Naive thymus-derived CD4-positive, alpha-beta T cell (primary cell): ENCODE measurements around the gene XRN1. TPM values are rescaled to one million over a fixed set of nuclear protein-coding genes. Genes with fewer than 3 reads are reported as not detected.
A peak's percentile ranks its signal among the peaks of the same experiment; 100 is the strongest.
"Not testable (repeated sequence)": the region's sequence is repeated elsewhere in the genome, so short reads cannot be mapped to it uniquely, and the experiment has no call there.

Experiments
- ATAC-seq: fragments of 150-1000 bp; cut with Tn5 transposase; 2 replicates; pipeline ENCODE4 v1.10.0; 2021; ENCODE audit warnings: mild to moderate bottlenecking, moderate library complexity
- CTCF ChIA-PET: fragments of 350-600 bp; sonication (Branson Sonifier 250); formaldehyde crosslinking; loops from one replicate; lab custom pipeline; 2021; ENCODE audit warnings: antibody characterized with exemption; lab: Charles Lee
- POLR2A ChIA-PET: fragments of 350-600 bp; sonication (Branson Sonifier 250); formaldehyde crosslinking; loops from one replicate; lab custom pipeline; 2021; ENCODE audit warnings: antibody characterized with exemption, inconsistent platforms; lab: Charles Lee
- DNase-seq, 9 donors: peaks; one replicate each; pipeline versions ENCODE4 v3.0.0 to v3.0.0-alpha.2; 2020 to 2022; ENCODE audit warnings: mixed read lengths in 1 of 9
- H3K27ac ChIP-seq: one replicate; pipeline ENCODE4 v1.7.0; 2013; ENCODE audit warnings: mild to moderate bottlenecking, low read depth, low read length, moderate library complexity
- H3K27me3 ChIP-seq, 2 donors: one replicate each; pipeline ENCODE4 v1.7.0; 2013; ENCODE audit warnings: low read length in 2 of 2, mild to moderate bottlenecking in 2 of 2, moderate library complexity in 2 of 2; ENCODE audit not compliant: control insufficient read depth in 2 of 2, insufficient read depth in 2 of 2
- H3K36me3 ChIP-seq, 3 experiments: 1 replicate in 2 of 3; 2 replicates in 1 of 3; pipeline ENCODE4 v1.7.0; 2013; ENCODE audit warnings: low read length in 3 of 3, mild to moderate bottlenecking in 3 of 3, moderate library complexity in 1 of 3; ENCODE audit not compliant: insufficient read depth in 3 of 3, control insufficient read depth in 2 of 3
- H3K4me1 ChIP-seq, 2 donors: one replicate each; pipeline ENCODE4 v1.7.0; 2013; ENCODE audit warnings: low read length in 2 of 2, mild to moderate bottlenecking in 2 of 2, moderate library complexity in 1 of 2; ENCODE audit not compliant: control insufficient read depth in 2 of 2, insufficient read depth in 2 of 2
- H3K4me3 ChIP-seq: 2 replicates; pipeline ENCODE4 v1.7.0; 2013; ENCODE audit warnings: mild to moderate bottlenecking, low read length
- H3K9me3 ChIP-seq, 3 experiments: 1 replicate in 2 of 3; 2 replicates in 1 of 3; pipeline ENCODE4 v1.7.0; 2013; ENCODE audit warnings: low read length in 3 of 3; ENCODE audit not compliant: control insufficient read depth in 2 of 3
- H3K27ac Mint-ChIP-seq, 9 donors: one replicate each; pipeline ENCODE4 v1.8.0; 2020 to 2022; ENCODE audit warnings: mixed read lengths in 9 of 9, mild to moderate bottlenecking in 8 of 9, moderate library complexity in 5 of 9, inconsistent platforms in 2 of 9
- H3K27me3 Mint-ChIP-seq, 5 donors: one replicate each; pipeline ENCODE4 v1.8.0; 2021 to 2022; ENCODE audit warnings: mixed read lengths in 5 of 5, mild to moderate bottlenecking in 1 of 5
- H3K36me3 Mint-ChIP-seq, 5 donors: one replicate each; pipeline ENCODE4 v1.8.0; 2020 to 2022; ENCODE audit warnings: mixed read lengths in 5 of 5, mild to moderate bottlenecking in 3 of 5, inconsistent platforms in 1 of 5
- H3K4me1 Mint-ChIP-seq, 7 donors: one replicate each; pipeline ENCODE4 v1.8.0; 2020 to 2022; ENCODE audit warnings: mixed read lengths in 7 of 7, mild to moderate bottlenecking in 3 of 7, inconsistent platforms in 1 of 7
- H3K4me3 Mint-ChIP-seq, 10 donors: one replicate each; pipeline ENCODE4 v1.8.0; 2020 to 2022; ENCODE audit warnings: mild to moderate bottlenecking in 10 of 10, mixed read lengths in 10 of 10, moderate library complexity in 6 of 10, inconsistent platforms in 2 of 10
- H3K9me3 Mint-ChIP-seq, 11 donors: one replicate each; pipeline ENCODE4 v1.8.0; 2020 to 2022; ENCODE audit warnings: mixed read lengths in 11 of 11, mild to moderate bottlenecking in 4 of 11, inconsistent platforms in 1 of 11, moderate library complexity in 1 of 11
- intact Hi-C, 2 donors: fragments of 100-400 bp; cut with micrococcal nuclease; formaldehyde crosslinking; loops; one replicate each; pipeline ENCODE4 v1.15.1; 2023
- polyA plus RNA-seq, 2 donors: library from polyadenylated mRNA; unstranded; fragments of 300-500 nt; fragmentation: Illumina TruSeq; gene quantifications; one replicate each; pipeline ENCODE4 v1.2.3, GENCODE V29; 2021
- total RNA-seq, 6 experiments: library from RNA in 5 of 6; stranded (reverse) in 5 of 6; gene quantifications; 1 replicate in 5 of 6; 2 replicates in 1 of 6; pipeline ENCODE4 v1.2.3 and lab custom pipeline; 2021 to 2026

The XRN1 gene
- total and polyA plus RNA-seq, 7 experiments from 2014 or later: 40.9 to 123 (median 94.7) TPM

GRCh38 chr3:142356818-142357217 is 91.0 kb downstream of the XRN1 start:
- CTCF ChIA-PET: interaction anchor here (0.7 kb wide), 1 partner anchor 18 kb away, joined by 3 read pairs; no protein-coding TSS in a partner anchor
- intact Hi-C loops: no loop called here
- Histone ChIP-seq H3K9me3 (no peaks in the 10 kb centered on the region), H3K4me1 (no peaks in the 10 kb centered on the region), H3K27ac (no peak overlapping the region), H3K4me3 (no peak overlapping the region), H3K36me3 (peaks cover 10 to 84% (median 28%) of the 10 kb centered on the region in 3 experiments), H3K27me3 (no peaks in the 10 kb centered on the region)
- H3K4me1 Mint-ChIP-seq: peaks cover 0 to 1% (median 0%) of the 10 kb centered on the region in 7 donors
- DNase-seq: no peak
- POLR2A ChIA-PET: interaction anchor here (0.7 kb wide), 1 partner anchor 159 kb away, joined by 3 read pairs; no protein-coding TSS in a partner anchor
- H3K36me3 Mint-ChIP-seq: peaks cover 20 to 70% (median 58%) of the 10 kb centered on the region in 5 donors
- H3K9me3 Mint-ChIP-seq: peaks cover 0 to 2% (median 0%) of the 10 kb centered on the region in 11 donors
- no peaks in the 10 kb centered on the region for H3K27me3 Mint-ChIP-seq
- no peak overlapping the region for H3K27ac Mint-ChIP-seq
- no peak for ATAC-seq
- H3K4me3 Mint-ChIP-seq: no peak overlapping the region

GRCh38 chr3:142355692-142356091 is 92.1 kb downstream of the XRN1 start:
- H3K27ac Mint-ChIP-seq: no peak overlapping the region
- no peak overlapping the region for H3K4me3 Mint-ChIP-seq
- Histone ChIP-seq H3K9me3 (no peaks in the 10 kb centered on the region), H3K4me3 (no peak overlapping the region), H3K4me1 (no peaks in the 10 kb centered on the region), H3K27ac (no peak overlapping the region), H3K36me3 (peaks cover 10 to 84% (median 28%) of the 10 kb centered on the region in 3 experiments), H3K27me3 (no peaks in the 10 kb centered on the region)
- no peak for ATAC-seq
- intact Hi-C loops: no loop called here
- H3K27me3 Mint-ChIP-seq: no peaks in the 10 kb centered on the region
- peaks cover 0 to 2% (median 0%) of the 10 kb centered on the region in 11 donors for H3K9me3 Mint-ChIP-seq
- H3K4me1 Mint-ChIP-seq: peaks cover 0 to 1% (median 0%) of the 10 kb centered on the region in 7 donors
- ChIA-PET CTCF (interaction anchor here (0.5 to 0.6 kb wide), 2 partner anchors 119 to 237 kb away, joined by 3 to 5 read pairs; no protein-coding TSS in a partner anchor), POLR2A (no interaction called here)
- DNase-seq: no peak
- peaks cover 20 to 63% (median 58%) of the 10 kb centered on the region in 5 donors for H3K36me3 Mint-ChIP-seq

GRCh38 chr3:142354076-142354475 is 93.8 kb downstream of the XRN1 start:
- Mint-ChIP-seq H3K9me3 (peaks cover 0 to 2% (median 0%) of the 10 kb centered on the region in 11 donors), H3K27ac (no peak overlapping the region), H3K4me1 (no peaks in the 10 kb centered on the region)

GRCh38 chr3:142353571-142353970 is 94.3 kb downstream of the XRN1 start:
- no peak overlapping the region for H3K4me3 Mint-ChIP-seq
- peaks cover 6 to 83% (median 28%) of the 10 kb centered on the region in 3 experiments for H3K36me3 ChIP-seq
- no peaks in the 10 kb centered on the region for H3K4me1 ChIP-seq
- intact Hi-C loops: no loop called here
- no peaks in the 10 kb centered on the region for H3K27me3 ChIP-seq
- H3K27ac ChIP-seq: no peak overlapping the region
- no peaks in the 10 kb centered on the region for H3K4me1 Mint-ChIP-seq
- H3K9me3 Mint-ChIP-seq: peaks cover 0 to 2% (median 0%) of the 10 kb centered on the region in 11 donors
- H3K9me3 ChIP-seq: no peaks in the 10 kb centered on the region
- DNase-seq (no peak), ATAC-seq (no peak)
- CTCF ChIA-PET: no interaction called here
- POLR2A ChIA-PET: no interaction called here
- peaks cover 20 to 59% (median 48%) of the 10 kb centered on the region in 5 donors for H3K36me3 Mint-ChIP-seq
- H3K27ac Mint-ChIP-seq: peak overlapping the region in 1 of 9 donors; percentile 1
- no peak overlapping the region for H3K4me3 ChIP-seq
- H3K27me3 Mint-ChIP-seq: no peaks in the 10 kb centered on the region

More at GRCh38 chr3:142354076-142354475, 93.8 kb downstream of the XRN1 start:
- H3K27ac ChIP-seq: no peak overlapping the region
- H3K9me3 ChIP-seq: no peaks in the 10 kb centered on the region
- H3K36me3 ChIP-seq: peaks cover 8 to 84% (median 28%) of the 10 kb centered on the region in 3 experiments
- H3K27me3 ChIP-seq: no peaks in the 10 kb centered on the region
- ChIA-PET CTCF (no interaction called here), POLR2A (no interaction called here)
- Mint-ChIP-seq H3K36me3 (peaks cover 20 to 57% (median 51%) of the 10 kb centered on the region in 5 donors), H3K27me3 (no peaks in the 10 kb centered on the region), H3K4me3 (no peak overlapping the region)
- H3K4me1 ChIP-seq: no peaks in the 10 kb centered on the region
- intact Hi-C loops: no loop called here
- no peak for DNase-seq
- no peak for ATAC-seq
- no peak overlapping the region for H3K4me3 ChIP-seq

GRCh38 chr3:142352698-142353097 is 95.1 kb downstream of the XRN1 start:
- H3K27me3 ChIP-seq, intact Hi-C loops, H3K4me3 ChIP-seq, H3K27me3 Mint-ChIP-seq, H3K4me3 Mint-ChIP-seq, H3K27ac ChIP-seq, H3K9me3 Mint-ChIP-seq, H3K9me3 ChIP-seq, H3K4me1 ChIP-seq, POLR2A ChIA-PET, H3K4me1 Mint-ChIP-seq, CTCF ChIA-PET, ATAC-seq, DNase-seq: not testable (repeated sequence)
- H3K36me3 ChIP-seq: peaks cover 6 to 80% (median 28%) of the 10 kb centered on the region in 3 experiments
- Mint-ChIP-seq H3K27ac (peak overlapping the region in 1 of 9 donors; percentile 2), H3K36me3 (peaks cover 24 to 55% (median 46%) of the 10 kb centered on the region in 5 donors)

- Histone ChIP-seq H3K9me3 (no peaks in the 10 kb centered on the region), H3K4me3 (no peak overlapping the region), H3K36me3 (peaks cover 0 to 70% (median 0%) of the 10 kb centered on the region in 3 experiments), H3K27ac (no peak overlapping the region), H3K27me3 (no peaks in the 10 kb centered on the region), H3K4me1 (no peaks in the 10 kb centered on the region)
- H3K4me3 Mint-ChIP-seq: no peak overlapping the region
- intact Hi-C loops: no loop called here
- CTCF ChIA-PET: no interaction called here
- no peaks in the 10 kb centered on the region for H3K27me3 Mint-ChIP-seq
- H3K36me3 Mint-ChIP-seq: peaks cover 21 to 53% (median 39%) of the 10 kb centered on the region in 5 donors
- peaks cover 0 to 3% (median 0%) of the 10 kb centered on the region in 11 donors for H3K9me3 Mint-ChIP-seq
- H3K4me1 Mint-ChIP-seq: peaks cover 0 to 3% (median 0%) of the 10 kb centered on the region in 7 donors
- no peak for ATAC-seq
- H3K27ac Mint-ChIP-seq: no peak overlapping the region
- DNase-seq: no peak
- POLR2A ChIA-PET: no interaction called here
Observed at GRCh38 chr3:142348460-142348859, 99.4 kb downstream of the XRN1 start.

- POLR2A ChIA-PET: no interaction called here
- Histone ChIP-seq H3K27ac (no peak overlapping the region), H3K4me1 (no peaks in the 10 kb centered on the region), H3K4me3 (no peak overlapping the region), H3K9me3 (peaks cover 0 to 8% (median 0%) of the 10 kb centered on the region in 3 experiments), H3K36me3 (peaks cover 9 to 55% (median 10%) of the 10 kb centered on the region in 3 experiments), H3K27me3 (no peaks in the 10 kb centered on the region)
- H3K4me1 Mint-ChIP-seq: peaks cover 0 to 13% (median 6%) of the 10 kb centered on the region in 7 donors
- intact Hi-C loops: no loop called here
- peaks cover 36 to 79% (median 62%) of the 10 kb centered on the region in 5 donors for H3K36me3 Mint-ChIP-seq
- DNase-seq: no peak
- H3K9me3 Mint-ChIP-seq: peaks cover 4 to 42% (median 21%) of the 10 kb centered on the region in 11 donors
- H3K27ac Mint-ChIP-seq: no peak overlapping the region
- ATAC-seq: peak; percentile 18
- H3K4me3 Mint-ChIP-seq: no peak overlapping the region
- CTCF ChIA-PET: no interaction called here
- no peaks in the 10 kb centered on the region for H3K27me3 Mint-ChIP-seq
Observed at GRCh38 chr3:142337994-142338393, 109.8 kb downstream of the XRN1 start.
